GM12878 (cell line): Measurements from ENCODE around the gene NHSL1. TPM values are rescaled to one million over a fixed set of nuclear protein-coding genes. Genes with fewer than 3 reads are reported as not detected.

Experiments used
- ATAC-seq: fragments of 200-7000 bp; cut with Tn5 transposase; 3 replicates; pipeline ENCODE4 v1.9.1; 2020; ENCODE audit warnings: mild to moderate bottlenecking, moderate library complexity
- BruUV-seq: library from RNA; stranded (reverse); fragments of 400-500 nt; replicated peaks from 2 replicates; lab custom pipeline; 2021; lab: Mats Ljungman, UMichigan
- CTCF ChIA-PET: fragments of 300-600 bp; sonication (Branson Sonifier 250); formaldehyde crosslinking; extraction: SDS; loops from one replicate; lab custom pipeline; 2021; ENCODE audit warnings: inconsistent platforms; lab: Yijun Ruan, JAX
- POLR2A ChIA-PET: fragments of 350-600 bp; formaldehyde crosslinking; extraction: SDS; loops from one replicate; lab custom pipeline; 2021; ENCODE audit warnings: inconsistent platforms; lab: Charles Lee
- RAD21 ChIA-PET: fragments of 300-600 bp; sonication (Branson Sonifier 250); formaldehyde crosslinking; loops from one replicate; lab custom pipeline; 2023; ENCODE audit warnings: antibody characterized with exemption; ENCODE audit not compliant: unreplicated experiment; lab: Charles Lee
- SMC1A ChIA-PET: fragments of 300-600 bp; sonication (Branson Sonifier 250); formaldehyde crosslinking; loops from one replicate; lab custom pipeline; 2023; ENCODE audit not compliant: unreplicated experiment, uncharacterized antibody; lab: Charles Lee
- DNase-seq: peaks from one replicate; pipeline ENCODE4 v3.0.0-alpha.2; 2011; ENCODE audit warnings: low read depth, low spot score
- FAIRE-seq: peaks from 3 replicates; lab custom pipeline; 2011; peaks lifted over from hg19 to GRCh38; lab: Jason Lieb, UNC
- H2AFZ ChIP-seq: 2 replicates; pipeline ENCODE4 v1.6.0; 2011; ENCODE audit warnings: low read depth, low read length, control low read depth; ENCODE audit not compliant: control insufficient read depth
- H3K27ac ChIP-seq: 2 replicates; pipeline ENCODE4 v1.5.1; 2011; ENCODE audit warnings: control low read depth; ENCODE audit not compliant: control insufficient read depth, insufficient read depth
- H3K27me3 ChIP-seq, 2 experiments: replicated peaks in 1 of 2; 2 replicates each; pipeline versions ENCODE4 v1.6.0 to v1.6.1; 2011; ENCODE audit warnings: low read length in 1 of 2; ENCODE audit not compliant: control insufficient read depth in 2 of 2, insufficient read depth in 2 of 2
- H3K36me3 ChIP-seq, 2 experiments: 2 replicates each; pipeline ENCODE4 v1.5.1; 2011; ENCODE audit warnings: low read length in 1 of 2; ENCODE audit not compliant: control insufficient read depth in 2 of 2, insufficient read depth in 2 of 2
- H3K4me1 ChIP-seq: 2 replicates; pipeline ENCODE4 v1.6.1; 2011; ENCODE audit warnings: mild to moderate bottlenecking, low read length, moderate library complexity, mixed read lengths; ENCODE audit not compliant: control insufficient read depth, insufficient read depth
- H3K4me2 ChIP-seq: 2 replicates; pipeline ENCODE4 v1.6.0; 2011; ENCODE audit warnings: control low read depth; ENCODE audit not compliant: control insufficient read depth, insufficient read depth
- H3K4me3 ChIP-seq: fragments of 200-600 bp; sonication (generic); 2 replicates; pipeline ENCODE4 v1.5.1; 2016
- H3K79me2 ChIP-seq: 2 replicates; pipeline ENCODE4 v1.6.0; 2011; ENCODE audit warnings: low read length; ENCODE audit not compliant: control insufficient read depth, insufficient read depth
- H3K9ac ChIP-seq: 2 replicates; pipeline ENCODE4 v1.8.0; 2011; ENCODE audit warnings: low read length, control low read depth, mixed read lengths; ENCODE audit not compliant: control insufficient read depth, insufficient read depth
- H3K9me3 ChIP-seq: replicated peaks from 3 replicates; pipeline ENCODE4 v1.5.1; 2011; ENCODE audit warnings: mild to moderate bottlenecking, low read length; ENCODE audit not compliant: control insufficient read depth, insufficient read depth
- H4K20me1 ChIP-seq: 2 replicates; pipeline ENCODE4 v1.6.0; 2011; ENCODE audit not compliant: control insufficient read depth, insufficient read depth
- CBFB ChIP-seq: IDR thresholded peaks from 2 replicates; pipeline ENCODE4 v1.6.1; 2016; ENCODE audit warnings: antibody characterized with exemption, low read depth
- GABPA ChIP-seq: IDR thresholded peaks from 2 replicates; pipeline ENCODE4 v1.6.1; 2014; ENCODE audit warnings: antibody characterized with exemption, low read depth, mild to moderate bottlenecking, inconsistent platforms
- JUNB ChIP-seq: IDR thresholded peaks from 2 replicates; pipeline ENCODE4 v1.6.1; 2016; ENCODE audit warnings: antibody characterized with exemption, mild to moderate bottlenecking
- NFYB ChIP-seq: IDR thresholded peaks from 2 replicates; pipeline ENCODE4 v1.6.1; 2011; ENCODE audit warnings: low read depth, mild to moderate bottlenecking, low read length, improper control_type of control experiment, moderate library complexity; ENCODE audit not compliant: insufficient read depth
- PML ChIP-seq: IDR thresholded peaks from 2 replicates; pipeline ENCODE4 v1.6.1; 2012; ENCODE audit warnings: low read length, inconsistent platforms
- STAT1 ChIP-seq: fragments of 450-650 bp; conservative IDR thresholded peaks from 2 replicates; pipeline ENCODE4 v1.6.1; 2014; ENCODE audit warnings: antibody characterized with exemption, mild to moderate bottlenecking
- WGBS: methylation state at CpG from one replicate; pipeline ENCODE4 v1.1.6; 2016; ENCODE audit warnings: low lambda C conversion rate; ENCODE audit not compliant: insufficient replicate concordance, insufficient coverage; ENCODE audit errors: missing lambda C conversion rate; 5-methylcytosine and 5-hydroxymethylcytosine counted together
- in situ Hi-C: fragments of 300-500 bp; cut with MboI; formaldehyde crosslinking; loops from 9 replicates; pipeline ENCODE4 v1.14.3; 2018; ENCODE audit warnings: mixed read lengths
- intact Hi-C: fragments of 100-400 bp; cut with micrococcal nuclease; formaldehyde crosslinking; loops from one replicate; pipeline ENCODE4 v1.14.2; 2022; ENCODE audit not compliant: unreplicated experiment
- polyA plus RNA-seq, 11 experiments: library from polyadenylated mRNA; depleted of rRNA in 4 of 11; unstranded in 6 of 11; stranded (reverse) in 5 of 11; fragments of >200 nt; fragmentation: Nextera tagmentation in 4 of 11; fragmentation: Illumina TruSeq in 1 of 11; extraction: Ambion mirVana in 4 of 11; extraction: Trizol in 1 of 11; gene quantifications; 1 replicate in 1 of 11; 2 replicates in 10 of 11; pipeline versions ENCODE4 v1.2.1 to v1.2.3, GENCODE V29; 2011 to 2016; ENCODE audit warnings: inconsistent platforms in 2 of 11, missing spikeins in 2 of 11, low read depth in 1 of 11
- total RNA-seq, 4 experiments: library from RNA; depleted of rRNA in 3 of 4; stranded (reverse); fragments of >200 nt in 3 of 4; fragmentation: Illumina TruSeq in 1 of 4; extraction: Trizol in 1 of 4; gene quantifications; 2 replicates each; pipeline versions ENCODE4 v1.2.1 to v1.2.3, GENCODE V29; 2013 to 2021

NHSL1 gene
- total and polyA plus RNA-seq, 10 of the 15 experiments (the other 5 are each of a cell fraction or from before 2014, with no cell fraction given) = 0.26 to 14.1 (median 0.90) TPM

- Histone ChIP-seq H3K4me3 (no peak overlapping the region), H3K27me3 (no peaks in the 10 kb centered on the region), H3K9ac (no peak overlapping the region), H2AFZ (no peak overlapping the region), H3K4me2 (no peak overlapping the region), H3K36me3 (no peaks in the 10 kb centered on the region), H3K27ac (no peak overlapping the region), H3K79me2 (no peaks in the 10 kb centered on the region), H4K20me1 (no peaks in the 10 kb centered on the region), H3K4me1 (no peaks in the 10 kb centered on the region), H3K9me3 (no peaks in the 10 kb centered on the region; the same call in 2 of the 3 replicates)
- ChIA-PET RAD21 (interaction anchor here (0.9 to 1.2 kb wide), 2 partner anchors 89 to 239 kb away, joined by 3 read pairs; no protein-coding TSS in a partner anchor), POLR2A (no interaction called here), SMC1A (interaction anchor here (0.8 to 1.9 kb wide), 4 partner anchors 8 to 35 kb away, joined by 3 to 11 read pairs (median 6); no protein-coding TSS in a partner anchor), CTCF (interaction anchor here (1.0 to 5.2 kb wide), 3 partner anchors 10 to 17 kb away, joined by 3 to 26 read pairs (median 25); no protein-coding TSS in a partner anchor)
- in situ Hi-C loops (no loop called here), intact Hi-C loops (no loop called here)
- FAIRE-seq (no peak), DNase-seq (no peak), ATAC-seq (no peak)
- 28% methylated on average over 4 of the region's 4 CpGs for WGBS
- no peak for TF ChIP-seq JUNB
- no peak for TF ChIP-seq CBFB
- no peak for TF ChIP-seq STAT1
- TF ChIP-seq GABPA = no peak
- no TSS peak for BruUV-seq
Observed at GRCh38 chr6:138525355-138525754, 26.1 kb upstream of the NHSL1 start.

- no peak for FAIRE-seq
- TF ChIP-seq PML (no peak), NFYB (no peak)
- Histone ChIP-seq H3K9ac (no peak overlapping the region), H3K4me1 (no peaks in the 10 kb centered on the region), H3K27ac (no peak overlapping the region), H3K4me2 (no peak overlapping the region), H2AFZ (no peak overlapping the region), H3K9me3 (no peaks in the 10 kb centered on the region; the same call in 2 of the 3 replicates), H4K20me1 (no peaks in the 10 kb centered on the region), H3K79me2 (no peaks in the 10 kb centered on the region), H3K27me3 (no peaks in the 10 kb centered on the region), H3K4me3 (no peak overlapping the region), H3K36me3 (no peaks in the 10 kb centered on the region)
- CTCF ChIA-PET = interaction anchor here (0.5 to 5.2 kb wide), 9 partner anchors 11 to 483 kb away, joined by 3 to 26 read pairs (median 3); no protein-coding TSS in a partner anchor
- no peak for ATAC-seq
- BruUV-seq = no TSS peak
- 3% methylated on average over 2 of the region's 2 CpGs for WGBS
- RAD21 ChIA-PET = interaction anchor here (0.9 to 1.6 kb wide), 4 partner anchors 13 to 240 kb away, joined by 3 to 5 read pairs (median 4); no protein-coding TSS in a partner anchor
- no peak for DNase-seq
- intact Hi-C loops = loop anchor here (5.0 kb wide), 1 partner anchor 63 kb away; no protein-coding TSS in a partner anchor
- SMC1A ChIA-PET = interaction anchor here (0.8 to 2.1 kb wide), 6 partner anchors 9 to 36 kb away, joined by 3 to 11 read pairs (median 6); no protein-coding TSS in a partner anchor
- POLR2A ChIA-PET = interaction anchor here (0.9 to 1.2 kb wide), 2 partner anchors 31 to 83 kb away, joined by 3 read pairs; no protein-coding TSS in a partner anchor
- in situ Hi-C loops = loop anchor here (5.0 kb wide), 1 partner anchor 407 kb away; no protein-coding TSS in a partner anchor
Observed at GRCh38 chr6:138524526-138524925, 25.2 kb upstream of the NHSL1 start.
